ENCODE measurements around the gene FETUB.
"Not testable (repeated sequence)": the region's sequence is repeated elsewhere in the genome, so short reads cannot be mapped to it uniquely, and the experiment has no call there.

- TF ChIP-seq CTCF, POLR2AphosphoS5 (IDR thresholded peaks at IDR 0.05): not testable (repeated sequence)
Observed at GRCh38 chr3:186690304-186690703, 50.1 kb downstream of the FETUB start.
